A172 (cell line): ENCODE data around the gene BMAL2. TPM values are rescaled to one million over a fixed set of nuclear protein-coding genes. Genes with fewer than 3 reads are reported as not detected.
A peak's percentile ranks its signal among the peaks of the same experiment; 100 is the strongest.

Experiments
- DNase-seq: peaks from one replicate; pipeline ENCODE4 v3.0.0-alpha.2; 2015; ENCODE audit warnings: low spot score
- total RNA-seq: library from RNA; depleted of rRNA; stranded (reverse); fragments of >200 nt; shearing (Covaris generic); gene quantifications from 2 replicates; pipeline ENCODE4 v1.2.3, GENCODE V29; 2014

Gene BMAL2
- total RNA-seq, 1 experiment from 2014 or later: 50.3 TPM

DNA sequence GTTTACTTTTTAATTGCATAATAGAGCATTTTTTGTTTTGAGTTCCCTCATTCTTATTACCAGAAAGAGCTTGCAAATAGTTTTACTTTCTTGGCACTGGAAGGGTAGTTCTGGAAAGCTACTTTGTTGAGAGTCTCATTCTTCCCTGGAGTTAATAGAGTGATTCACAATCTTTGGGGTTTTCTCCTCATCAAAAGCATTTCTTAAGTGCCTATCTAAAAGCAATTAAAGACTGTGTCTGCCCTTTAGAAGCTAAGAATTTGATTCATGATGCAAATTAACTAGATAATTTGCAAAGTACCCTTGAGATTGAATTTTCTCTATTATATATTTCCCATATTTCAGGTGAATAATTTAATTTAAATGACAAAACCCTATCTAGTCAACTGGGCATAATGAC lies 8.1 kb upstream of the BMAL2 start:
- DNase-seq: no peak

DNA sequence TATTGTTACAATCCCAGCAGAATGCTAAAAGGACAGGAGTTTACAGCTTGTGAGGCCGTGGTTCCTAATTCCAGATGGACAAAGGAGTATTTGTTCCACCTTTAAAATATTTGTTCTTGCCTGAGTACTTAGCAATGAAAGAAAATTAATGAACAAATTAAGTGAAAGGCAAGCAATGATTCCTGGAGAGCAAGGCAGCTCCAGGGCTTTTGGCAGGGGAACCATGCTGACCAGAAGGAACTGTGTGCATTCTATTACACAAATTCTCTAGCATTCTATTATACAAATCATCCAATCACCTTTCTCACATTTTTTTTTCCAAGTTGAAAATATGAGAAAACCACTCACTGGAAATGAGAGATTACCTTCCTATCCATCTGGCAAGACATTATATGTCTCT lies 1.8 kb upstream of the BMAL2 start:
- no peak for DNase-seq

DNA sequence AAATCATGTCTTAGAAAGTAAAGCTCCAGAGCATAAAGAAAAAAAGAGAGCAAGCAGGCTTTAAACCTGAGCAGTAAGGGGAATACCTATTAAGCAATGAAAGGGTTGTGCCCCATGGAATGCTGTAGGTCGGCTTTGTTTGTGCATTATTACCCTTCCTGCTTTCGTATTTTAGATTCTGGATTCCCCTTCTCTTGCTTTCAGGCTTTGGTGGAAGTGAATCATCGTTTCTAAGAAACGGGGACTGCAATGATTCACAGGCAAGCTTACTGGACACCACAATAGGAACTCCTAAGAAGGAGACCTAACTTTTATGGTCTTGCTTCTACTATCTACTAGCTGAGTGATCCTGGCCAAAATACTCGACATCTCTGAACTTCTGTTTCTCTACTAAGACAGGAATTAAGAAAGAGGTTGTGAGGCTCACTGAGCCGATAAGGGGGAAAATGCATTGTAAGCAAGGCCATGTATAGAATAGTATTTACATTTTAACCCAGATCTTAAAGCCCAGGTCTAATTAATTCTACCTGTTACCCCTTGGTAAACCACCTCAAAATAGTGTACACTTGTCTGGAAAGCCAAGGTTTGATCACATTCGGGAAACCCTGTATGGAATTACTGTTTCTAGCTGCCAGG lies 1.2 kb upstream of the BMAL2 start:
- DNase-seq: peak; percentile 89

DNA sequence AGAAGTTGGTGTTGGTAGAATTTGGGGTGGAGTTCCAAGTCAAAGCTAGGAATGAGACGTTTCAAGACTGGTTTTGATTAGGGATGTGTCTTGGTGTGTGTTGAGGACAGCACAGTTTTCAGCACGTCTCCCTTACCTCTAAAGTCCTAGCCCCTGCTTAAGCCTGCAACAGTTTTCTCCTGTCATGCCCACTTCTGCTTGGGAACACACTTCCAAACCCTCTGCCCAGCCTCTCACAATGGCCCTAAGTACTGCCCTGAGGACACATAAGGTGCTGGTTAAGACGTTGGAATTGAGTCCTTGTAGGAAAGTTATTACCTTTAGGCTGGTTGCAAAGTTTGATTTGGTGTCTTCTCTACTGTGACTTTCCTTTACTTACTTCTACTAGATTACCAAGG lies 710 bp upstream of the BMAL2 start:
- DNase-seq: no peak

DNA sequence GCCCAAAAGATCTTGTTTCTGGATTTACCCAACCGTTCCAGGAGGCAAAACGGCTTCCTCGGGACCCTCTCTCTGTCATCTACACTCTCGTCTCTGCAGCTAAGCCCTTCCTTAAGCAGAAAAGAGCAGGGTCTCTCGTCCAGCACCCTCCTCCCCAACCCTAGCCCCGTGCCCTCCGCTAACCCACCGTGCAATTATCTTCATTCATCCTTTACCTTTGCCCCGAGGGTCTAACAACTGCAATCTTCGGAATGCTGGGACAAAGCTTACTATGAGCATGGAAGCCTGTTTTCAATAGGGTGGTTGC lies 276 bp upstream of the BMAL2 start:
- no peak for DNase-seq

DNA sequence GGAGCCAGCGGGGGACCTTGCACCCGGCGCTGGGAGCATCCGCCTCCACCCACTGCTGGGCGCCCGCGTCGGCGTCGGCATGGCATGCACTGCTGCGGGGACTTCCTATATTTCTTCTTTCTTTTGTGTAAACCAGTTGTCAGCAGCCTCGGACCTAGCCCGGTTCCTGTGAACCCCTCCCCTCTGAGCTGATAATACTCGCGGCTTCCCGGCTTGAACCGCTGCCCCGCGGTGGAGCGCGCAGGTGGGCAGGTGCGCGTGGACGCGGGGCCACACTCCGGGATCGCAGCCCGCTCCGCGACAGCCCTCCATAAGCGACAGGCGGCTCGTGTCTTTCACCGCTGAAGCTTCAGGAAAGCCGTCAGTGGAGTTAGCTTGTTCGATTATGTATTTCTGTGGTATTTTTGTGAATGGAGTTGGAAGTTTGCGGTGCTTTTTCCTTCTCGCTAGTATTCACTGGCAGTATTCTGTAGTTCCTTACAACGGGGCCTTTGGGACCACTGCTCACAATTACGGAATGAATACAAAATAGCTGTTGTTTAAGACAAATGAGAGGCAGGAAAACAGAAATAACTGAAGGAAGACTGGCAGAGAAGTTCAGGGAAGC lies 870 bp downstream of the BMAL2 start:
- no peak for DNase-seq

DNA sequence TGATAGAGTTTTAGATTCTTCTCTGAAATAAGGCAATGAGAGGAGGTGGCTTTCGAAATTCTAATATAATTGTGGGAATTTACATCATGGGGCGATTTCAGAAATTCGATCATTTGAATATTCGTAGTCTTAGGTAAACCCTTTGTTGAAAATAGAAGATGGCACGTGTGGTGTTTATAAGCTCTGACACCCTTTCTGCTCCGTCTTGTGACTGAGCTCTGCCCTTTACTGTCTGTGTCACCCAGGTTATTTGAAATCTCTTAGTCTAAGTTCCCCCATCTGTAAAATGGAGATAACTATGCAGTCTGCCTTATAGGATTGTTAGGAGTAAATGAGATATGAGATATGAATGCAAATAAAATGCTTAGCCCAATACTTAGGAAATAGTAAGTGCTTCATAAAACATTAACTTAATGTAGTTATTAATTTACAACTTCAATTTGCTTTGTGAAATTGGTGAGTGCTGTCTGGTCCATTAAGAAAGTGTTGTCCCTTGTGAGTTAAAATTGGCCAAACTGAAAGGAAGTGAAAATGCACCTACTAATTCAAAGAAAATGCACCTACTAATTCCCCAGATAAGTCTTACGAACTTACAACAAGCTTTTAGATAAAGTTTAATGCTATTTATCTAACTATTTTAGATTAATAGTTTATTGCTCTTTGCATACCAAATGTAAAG lies 1.5 kb downstream of the BMAL2 start:
- DNase-seq: no peak

DNA sequence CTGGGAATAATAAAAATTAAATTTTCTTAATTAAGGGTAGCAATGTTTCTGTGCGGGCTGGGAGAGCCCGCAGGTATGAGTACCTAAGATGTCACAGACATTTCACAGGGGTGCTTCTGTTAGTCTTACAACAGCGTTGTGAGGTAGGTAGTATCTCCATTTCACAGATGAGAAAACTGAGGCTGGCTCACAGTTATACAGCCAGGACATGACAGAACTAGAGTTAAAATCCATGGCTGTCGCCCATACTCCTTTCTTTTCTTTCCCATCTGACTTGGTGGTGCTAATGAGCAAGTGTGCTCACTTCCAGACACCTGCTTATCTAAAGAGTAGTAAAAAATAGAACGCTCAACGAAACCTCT lies 2.1 kb downstream of the BMAL2 start:
- no peak for DNase-seq

DNA sequence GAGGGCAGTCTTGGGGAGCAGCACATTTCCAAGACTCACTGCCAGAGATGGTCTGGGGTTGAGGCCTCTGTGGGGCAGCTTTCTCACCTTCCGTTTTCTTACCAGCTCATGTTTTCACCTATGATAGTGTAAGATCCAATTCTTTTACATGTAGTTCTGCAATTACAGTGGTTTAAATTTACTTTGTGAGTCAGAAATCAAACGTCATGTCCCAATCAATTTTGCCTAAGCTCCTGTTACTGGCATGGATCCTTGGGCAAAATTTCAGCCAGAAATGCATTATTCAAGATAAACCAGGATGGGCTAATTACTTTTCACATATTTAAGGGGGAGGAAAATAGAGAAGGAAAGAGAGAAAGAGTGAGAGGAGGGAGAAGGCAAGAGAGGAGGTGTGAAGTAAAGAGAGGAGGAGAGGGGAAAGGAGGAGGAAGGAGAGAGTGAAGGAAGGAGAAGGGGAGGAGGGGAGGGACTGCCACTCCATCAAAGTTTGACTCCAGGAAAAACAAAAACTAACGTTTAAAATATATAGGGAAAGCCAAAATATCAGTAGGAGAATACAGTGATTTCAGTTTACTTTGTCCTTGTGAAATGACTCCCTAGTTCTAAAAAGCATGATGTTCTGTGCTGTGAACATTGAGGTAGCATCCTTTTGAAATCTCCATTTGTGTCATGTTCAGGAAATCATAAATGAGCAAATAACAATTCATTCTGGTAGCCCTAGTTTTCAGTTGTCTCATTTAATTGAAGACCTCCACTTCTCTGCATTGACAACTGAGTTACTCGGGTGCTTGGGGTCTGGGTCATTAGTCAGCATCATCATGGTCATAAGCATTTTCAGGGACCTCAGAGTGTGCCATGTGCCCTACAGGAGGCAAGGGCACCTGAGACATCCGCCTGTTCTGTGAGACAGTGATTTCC lies 3.0 kb downstream of the BMAL2 start:
- no peak for DNase-seq

DNA sequence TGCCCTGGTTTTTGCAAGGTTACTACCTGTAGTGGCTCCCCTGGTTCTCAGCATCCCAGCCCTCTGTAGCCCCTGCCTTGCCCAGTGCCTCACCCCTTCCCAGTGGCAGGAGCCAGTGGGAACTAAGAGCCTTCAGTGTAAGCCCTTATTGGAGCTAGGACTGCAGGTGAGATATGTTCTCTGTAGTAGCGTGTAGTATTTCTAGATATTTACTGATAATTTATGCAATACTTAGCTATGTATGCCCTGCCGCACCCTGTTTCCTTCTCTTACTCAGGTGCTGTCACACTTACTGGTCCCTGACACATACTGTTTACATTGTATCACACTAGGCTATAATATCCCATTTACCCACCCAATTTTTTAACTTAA lies 3.6 kb downstream of the BMAL2 start:
- no peak for DNase-seq

DNA sequence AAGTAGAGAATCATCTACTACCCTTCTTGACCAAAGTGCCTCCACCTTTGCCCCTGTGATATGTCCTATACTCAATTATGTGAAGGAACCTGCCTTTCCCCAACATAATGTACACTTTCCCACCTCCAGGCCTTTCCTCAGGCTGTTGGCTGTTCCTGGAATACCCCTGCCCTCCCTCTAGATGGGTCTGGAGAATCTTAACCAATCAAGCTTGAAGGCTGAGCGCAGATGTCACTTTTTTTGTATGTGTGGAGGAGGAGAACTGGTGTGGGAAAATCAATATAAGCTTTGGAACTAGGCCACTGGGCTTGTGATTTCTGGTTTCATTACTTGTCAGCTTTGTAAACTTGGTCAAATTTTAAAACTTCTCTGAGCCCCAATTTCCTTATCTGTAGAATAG lies 4.7 kb downstream of the BMAL2 start:
- DNase-seq: no peak

DNA sequence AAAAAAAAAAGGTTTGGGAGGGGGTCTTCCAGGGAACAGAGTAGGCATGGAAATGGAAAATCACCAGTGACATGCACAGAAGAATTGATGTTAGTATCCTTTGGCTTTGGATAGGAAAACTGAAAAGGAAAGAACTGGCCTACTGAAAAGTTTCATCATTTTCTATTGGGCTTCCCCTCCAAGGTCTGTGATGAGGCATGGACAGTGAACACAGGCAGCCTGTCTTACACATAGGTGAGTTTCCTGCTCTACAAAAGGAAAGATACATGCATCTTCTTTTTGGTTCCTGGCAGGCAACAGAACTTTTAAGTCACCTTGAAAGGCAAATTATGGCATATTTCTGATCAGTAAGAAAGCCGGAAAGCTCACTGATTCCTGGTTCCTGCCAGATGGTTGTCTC lies 5.8 kb downstream of the BMAL2 start:
- DNase-seq: no peak

DNA sequence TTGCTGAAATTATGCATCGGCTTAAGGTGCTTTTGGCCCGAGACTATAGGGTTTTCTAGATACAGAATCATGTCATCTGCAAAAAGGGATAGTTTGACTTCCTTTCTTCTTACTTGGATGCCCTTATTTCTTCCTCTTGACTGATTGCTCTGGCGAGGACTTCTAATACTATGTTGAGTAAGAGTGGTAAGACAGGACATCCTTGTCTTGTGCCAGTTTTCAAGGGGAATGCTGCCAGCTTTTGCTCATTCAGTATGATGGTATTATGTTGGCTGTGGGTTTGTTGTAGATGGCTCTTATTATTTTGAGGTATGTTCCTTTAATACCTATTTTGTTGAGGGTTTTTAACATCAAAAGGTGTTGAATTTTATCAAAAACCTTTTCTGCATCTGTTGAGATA lies 8.3 kb downstream of the BMAL2 start:
- DNase-seq: no peak

DNA sequence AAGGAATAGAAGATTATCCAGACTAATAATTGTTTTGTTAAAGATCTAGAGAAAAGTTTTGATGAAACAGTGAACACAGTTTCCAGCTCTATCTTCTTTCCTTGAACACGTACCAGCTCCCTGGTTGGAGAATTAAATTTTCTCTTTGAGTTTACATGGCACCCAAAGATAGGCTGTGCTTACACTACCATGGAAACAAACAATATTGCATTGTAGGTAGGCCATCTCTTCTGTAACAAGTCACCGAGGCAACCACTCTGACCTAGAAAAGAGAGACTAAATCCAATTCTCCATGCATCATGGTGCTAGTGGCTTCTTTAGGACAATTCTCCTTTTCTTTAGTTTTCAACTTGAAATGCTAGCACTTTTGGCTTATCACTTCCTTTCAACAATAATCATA lies 9.9 kb downstream of the BMAL2 start:
- DNase-seq: no peak

DNA sequence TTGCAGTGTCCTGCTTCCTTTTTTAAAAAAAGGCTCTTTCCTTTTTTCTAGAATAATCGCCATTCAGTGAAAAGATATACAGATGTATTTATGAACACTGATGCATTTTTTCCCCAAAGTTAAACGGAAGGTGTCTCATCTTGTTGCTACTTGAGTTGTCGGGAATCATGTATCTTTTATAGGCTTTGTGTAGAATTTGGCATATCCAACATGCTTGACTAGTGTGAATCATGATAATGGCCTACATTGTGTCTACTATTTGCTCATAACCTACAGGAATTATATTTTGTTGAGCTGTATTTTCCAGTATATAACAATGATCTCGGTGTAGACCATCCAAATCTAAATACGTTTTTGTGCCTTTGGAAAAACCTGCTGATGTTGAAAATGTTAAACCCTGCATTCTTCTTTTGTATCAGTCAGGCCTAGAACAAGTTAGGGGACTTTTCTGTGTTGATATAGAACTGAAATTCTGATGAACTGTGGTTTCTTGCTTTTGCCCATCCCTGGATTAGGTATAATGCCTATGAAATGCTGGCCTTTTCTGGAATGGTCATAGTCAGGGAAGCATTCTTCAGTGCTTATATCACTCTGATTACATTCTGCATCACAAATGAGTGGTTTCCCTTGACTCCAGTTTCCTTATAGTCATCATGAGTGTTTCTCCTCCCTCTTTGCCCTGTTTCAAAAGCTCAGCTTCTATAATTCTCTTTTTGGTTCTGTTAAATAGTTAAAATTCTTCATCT lies 10.8 kb downstream of the BMAL2 start:
- peak; percentile 91 for DNase-seq

DNA sequence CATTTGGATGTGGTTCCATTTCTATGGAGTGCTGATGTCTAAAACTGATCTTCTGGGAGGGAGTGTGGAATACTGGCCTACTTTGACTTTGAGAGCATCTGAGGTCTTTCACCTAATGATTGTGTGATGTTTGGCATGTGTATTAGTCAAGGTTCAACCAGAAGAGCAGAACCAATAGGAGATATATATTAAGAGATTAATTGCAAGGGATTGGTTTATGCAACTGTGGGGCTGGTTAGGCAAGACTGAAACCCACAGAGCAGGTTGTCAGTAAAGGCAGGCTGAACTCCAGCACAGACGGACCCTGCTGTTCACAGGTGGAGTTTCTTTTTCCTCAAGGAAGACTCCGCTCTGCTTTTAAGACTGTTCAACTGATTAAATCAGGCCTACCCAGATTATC lies 11.6 kb downstream of the BMAL2 start:
- DNase-seq: no peak

DNA sequence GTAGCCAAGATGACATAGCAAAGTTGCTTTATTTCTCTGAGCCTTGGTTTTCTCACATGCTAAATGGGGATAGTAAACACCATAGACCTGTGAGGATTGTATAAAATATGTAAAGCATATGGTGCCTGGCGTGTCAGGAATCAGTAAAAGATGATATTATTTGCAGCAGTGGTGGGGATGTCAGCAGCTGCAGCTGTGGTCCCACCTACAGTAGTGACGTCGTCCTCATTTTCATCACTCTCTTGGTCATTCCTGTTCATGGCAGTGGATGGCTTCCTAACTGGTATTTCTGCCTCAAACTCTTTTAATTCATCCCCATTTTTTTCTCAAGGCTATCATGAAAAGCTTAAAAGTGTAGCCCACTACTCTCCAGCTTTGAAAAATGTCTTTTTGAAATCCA lies 12.1 kb downstream of the BMAL2 start:
- DNase-seq: no peak

DNA sequence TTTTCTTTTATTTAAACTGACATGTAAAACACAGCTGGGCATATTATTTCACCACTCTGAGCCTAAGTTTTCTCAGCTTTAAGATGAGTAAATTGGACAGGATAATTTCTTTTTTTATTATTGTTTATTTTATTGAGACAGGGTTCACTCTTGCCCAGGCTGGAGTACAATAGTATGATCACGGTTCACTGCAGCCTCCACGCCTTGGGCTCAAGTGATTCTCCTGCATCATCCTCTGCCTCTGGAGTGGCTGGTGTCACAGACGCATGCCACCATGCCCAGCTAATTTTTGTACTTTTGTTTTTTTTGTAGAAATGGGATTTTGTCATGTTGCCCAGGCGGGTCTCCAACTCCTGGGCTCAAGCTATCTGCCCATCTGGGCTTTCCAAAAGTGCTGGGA lies 12.7 kb downstream of the BMAL2 start:
- DNase-seq: no peak

DNA sequence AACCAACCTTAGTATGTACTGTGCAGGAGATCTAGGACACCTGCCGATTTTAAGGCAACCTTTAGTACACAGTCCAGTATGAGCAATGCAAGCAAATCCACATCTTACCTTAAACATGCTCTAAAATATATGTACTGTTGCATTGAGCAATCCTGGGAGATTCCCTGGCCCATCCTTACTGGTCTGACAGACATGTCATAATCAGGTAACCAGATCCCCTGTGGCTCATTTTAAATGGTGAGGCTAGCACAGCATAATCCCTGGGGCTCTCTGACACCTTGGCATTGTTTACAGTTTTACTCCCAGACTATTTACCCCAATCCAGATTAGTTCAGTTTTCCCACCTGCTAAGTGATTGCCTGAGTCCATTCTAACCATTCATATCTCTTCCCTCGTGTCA lies 15.1 kb downstream of the BMAL2 start:
- no peak for DNase-seq

DNA sequence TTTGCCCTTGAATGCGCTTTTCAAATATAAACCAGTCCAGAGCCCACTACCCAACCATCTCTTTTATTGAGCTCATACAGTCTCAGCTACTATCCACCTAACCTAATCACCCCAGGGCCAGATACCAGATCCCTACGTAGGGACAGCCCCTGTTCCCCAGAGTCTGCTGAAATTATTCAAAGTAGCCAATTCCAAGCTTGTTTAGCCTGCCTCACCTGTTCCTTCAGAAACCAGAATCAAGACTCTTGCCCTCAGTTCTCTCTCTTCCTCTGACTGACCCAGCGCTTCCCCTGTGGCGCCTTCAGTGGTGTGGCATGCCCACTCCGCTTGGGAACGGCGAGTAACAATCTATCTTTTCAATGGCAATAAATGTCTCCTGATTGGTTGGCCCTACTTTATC lies 18.8 kb downstream of the BMAL2 start:
- DNase-seq: no peak

DNA sequence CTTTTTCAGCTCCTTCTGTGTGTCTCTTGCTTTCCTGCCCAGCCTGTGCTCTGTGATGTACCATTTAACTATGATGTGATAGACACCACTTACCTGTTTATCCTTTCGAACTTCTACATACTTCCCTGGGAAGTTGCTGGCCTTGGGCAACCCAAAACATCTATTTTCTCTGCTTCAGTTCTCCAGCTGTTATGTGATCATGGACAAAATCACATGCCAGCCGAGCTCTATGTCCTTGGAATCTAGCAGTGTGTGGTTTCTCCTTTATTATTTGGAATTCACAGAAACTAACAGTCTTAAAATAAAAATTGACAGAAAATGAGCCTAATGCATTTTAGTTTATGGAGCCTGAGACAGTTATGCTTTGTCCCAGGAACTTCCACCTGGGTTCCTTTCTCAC lies 22.9 kb downstream of the BMAL2 start:
- DNase-seq: no peak

DNA sequence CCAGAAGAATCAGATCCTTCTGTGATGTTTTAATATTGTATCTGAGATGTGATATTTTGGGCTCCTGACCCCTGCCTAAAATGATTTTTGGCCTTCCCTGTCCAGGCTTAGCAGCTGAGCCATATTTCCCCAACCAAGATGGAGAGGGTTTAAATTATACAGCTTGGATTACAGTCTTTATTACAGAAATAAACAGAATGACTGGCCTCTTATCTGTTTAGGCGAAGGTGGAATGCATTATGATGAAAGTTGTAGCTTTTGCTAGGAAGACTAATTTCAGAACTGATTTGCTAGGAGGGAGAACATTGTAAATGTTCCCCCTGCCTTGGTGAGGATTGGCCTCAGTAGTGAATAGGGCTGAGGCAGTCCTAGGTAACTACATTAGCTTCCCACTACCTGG lies 23.3 kb downstream of the BMAL2 start:
- no peak for DNase-seq
